ENCODE measurements around the gene ZCWPW1.

ZCWPW1 gene

GRCh38 chr7:100419660-100420226, 8.8 kb downstream of the ZCWPW1 start:
- DNase-seq = no peak
- Histone ChIP-seq H3K27me3 (replicated peaks; ENCODE audit: control insufficient read depth, insufficient read depth, low read length, poor library complexity, severe bottlenecking) (no peaks in the 10 kb centered on the region), H3K4me1 (ENCODE audit: control insufficient read depth, insufficient read depth, low read length, poor library complexity, severe bottlenecking) (no peaks in the 10 kb centered on the region), H3K4me3 (ENCODE audit: insufficient read depth, low read depth, low read length, poor library complexity, severe bottlenecking) (no peak overlapping the region), H3K9me3 (ENCODE audit: control insufficient read depth, low read length) (no peaks in the 10 kb centered on the region), H3K27ac (ENCODE audit: insufficient read depth, low read length, poor library complexity, severe bottlenecking) (no peak overlapping the region), H3K36me3 (ENCODE audit: control insufficient read depth, insufficient read depth, low read length) (no peaks in the 10 kb centered on the region)

GRCh38 chr7:100418930-100419659, 9.4 kb downstream of the ZCWPW1 start:
- Histone ChIP-seq H3K36me3 (ENCODE audit: control insufficient read depth, insufficient read depth, low read length) (no peaks in the 10 kb centered on the region), H3K4me3 (ENCODE audit: insufficient read depth, low read depth, low read length, poor library complexity, severe bottlenecking) (no peak overlapping the region), H3K9me3 (ENCODE audit: control insufficient read depth, low read length) (no peaks in the 10 kb centered on the region), H3K27ac (ENCODE audit: insufficient read depth, low read length, poor library complexity, severe bottlenecking) (no peak overlapping the region), H3K27me3 (replicated peaks; ENCODE audit: control insufficient read depth, insufficient read depth, low read length, poor library complexity, severe bottlenecking) (no peaks in the 10 kb centered on the region), H3K4me1 (ENCODE audit: control insufficient read depth, insufficient read depth, low read length, poor library complexity, severe bottlenecking) (no peaks in the 10 kb centered on the region)
- no peak for DNase-seq

GRCh38 chr7:100415448-100415847, 13.1 kb downstream of the ZCWPW1 start:
- Histone ChIP-seq H3K4me3 (ENCODE audit: insufficient read depth, low read depth, low read length, poor library complexity, severe bottlenecking) (no peak overlapping the region), H3K36me3 (ENCODE audit: control insufficient read depth, insufficient read depth, low read length) (no peaks in the 10 kb centered on the region), H3K27me3 (replicated peaks; ENCODE audit: control insufficient read depth, insufficient read depth, low read length, poor library complexity, severe bottlenecking) (no peaks in the 10 kb centered on the region), H3K4me1 (ENCODE audit: control insufficient read depth, insufficient read depth, low read length, poor library complexity, severe bottlenecking) (no peaks in the 10 kb centered on the region), H3K9me3 (ENCODE audit: control insufficient read depth, low read length) (no peaks in the 10 kb centered on the region), H3K27ac (ENCODE audit: insufficient read depth, low read length, poor library complexity, severe bottlenecking) (no peak overlapping the region)
- DNase-seq = no peak

DNA sequence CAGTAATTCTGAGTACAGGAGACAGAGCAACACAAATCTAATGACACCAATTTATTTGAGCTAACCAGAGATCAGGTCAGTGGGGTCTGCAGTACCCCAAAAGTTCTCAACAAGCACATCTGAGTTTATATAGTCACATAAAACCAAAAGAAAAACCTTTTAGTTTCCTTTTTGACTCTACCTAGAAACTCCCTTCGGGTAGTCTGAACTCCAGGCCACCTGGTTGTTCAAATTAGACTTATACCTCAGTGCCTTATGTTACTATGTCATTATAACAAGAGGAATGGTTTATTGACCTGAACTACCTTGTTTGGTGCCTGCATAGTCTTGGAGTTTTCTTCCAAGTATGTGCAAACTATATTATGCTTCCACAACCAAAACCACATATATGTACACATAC, 14.6 kb downstream of the ZCWPW1 start:
- no peaks in the 10 kb centered on the region for H3K4me1 ChIP-seq (ENCODE audit: control insufficient read depth, insufficient read depth, low read length, poor library complexity, severe bottlenecking)
- H3K36me3 ChIP-seq (ENCODE audit: control insufficient read depth, insufficient read depth, low read length) = no peaks in the 10 kb centered on the region
- H3K27ac ChIP-seq (ENCODE audit: insufficient read depth, low read length, poor library complexity, severe bottlenecking) = no peak overlapping the region
- H3K4me3 ChIP-seq (ENCODE audit: insufficient read depth, low read depth, low read length, poor library complexity, severe bottlenecking) = no peak overlapping the region
- H3K9me3 ChIP-seq (ENCODE audit: control insufficient read depth, low read length) = no peaks in the 10 kb centered on the region
- no peak for DNase-seq
- no peaks in the 10 kb centered on the region for H3K27me3 ChIP-seq (replicated peaks; ENCODE audit: control insufficient read depth, insufficient read depth, low read length, poor library complexity, severe bottlenecking)

DNA sequence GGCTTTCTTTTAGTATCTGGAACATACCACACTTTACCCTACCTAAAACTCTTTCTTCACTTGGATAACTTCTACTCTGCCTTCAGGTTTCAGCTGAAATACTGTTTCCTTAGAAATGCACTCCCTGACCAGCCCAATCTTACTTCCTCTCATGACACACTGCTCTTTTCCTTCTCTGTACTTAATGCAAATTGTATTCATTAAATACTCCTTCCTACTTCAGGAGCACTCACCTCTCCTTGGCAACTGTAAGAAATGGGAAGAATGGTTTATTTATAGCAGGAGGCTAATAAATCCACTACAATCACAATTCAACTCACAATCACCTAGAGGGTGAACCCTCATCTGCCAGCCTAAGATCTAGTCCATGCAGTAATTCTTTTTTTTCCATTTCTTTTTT, 15.2 kb downstream of the ZCWPW1 start:
- no peaks in the 10 kb centered on the region for H3K4me1 ChIP-seq (ENCODE audit: control insufficient read depth, insufficient read depth, low read length, poor library complexity, severe bottlenecking)
- no peak overlapping the region for H3K4me3 ChIP-seq (ENCODE audit: insufficient read depth, low read depth, low read length, poor library complexity, severe bottlenecking)
- H3K27me3 ChIP-seq (replicated peaks; ENCODE audit: control insufficient read depth, insufficient read depth, low read length, poor library complexity, severe bottlenecking) = no peaks in the 10 kb centered on the region
- H3K9me3 ChIP-seq (ENCODE audit: control insufficient read depth, low read length) = no peaks in the 10 kb centered on the region
- no peak for DNase-seq
- no peaks in the 10 kb centered on the region for H3K36me3 ChIP-seq (ENCODE audit: control insufficient read depth, insufficient read depth, low read length)
- H3K27ac ChIP-seq (ENCODE audit: insufficient read depth, low read length, poor library complexity, severe bottlenecking) = no peak overlapping the region

DNA sequence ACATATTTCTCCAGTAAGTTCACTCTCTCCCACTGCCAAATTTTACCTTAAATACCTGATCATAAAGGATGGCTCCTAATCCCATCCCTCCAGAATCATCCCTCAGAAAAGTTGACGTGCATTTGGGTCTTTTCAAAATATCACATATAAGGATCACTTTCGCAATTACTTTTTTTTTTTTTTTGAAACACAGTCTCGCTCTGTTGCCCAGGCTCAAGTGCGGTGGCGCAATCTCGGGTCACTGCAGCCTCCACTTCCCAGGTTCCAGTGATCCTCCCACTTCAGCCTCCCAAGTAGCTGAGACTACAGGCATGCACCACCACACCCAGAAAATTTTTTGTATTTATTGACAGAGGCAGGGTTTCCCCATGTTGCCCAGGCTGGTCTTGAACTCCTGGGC, 17.4 kb downstream of the ZCWPW1 start:
- no peaks in the 10 kb centered on the region for H3K9me3 ChIP-seq (ENCODE audit: control insufficient read depth, low read length)
- H3K27me3 ChIP-seq (replicated peaks; ENCODE audit: control insufficient read depth, insufficient read depth, low read length, poor library complexity, severe bottlenecking) = no peaks in the 10 kb centered on the region
- no peak for DNase-seq
- H3K27ac ChIP-seq (ENCODE audit: insufficient read depth, low read length, poor library complexity, severe bottlenecking) = no peak overlapping the region
- no peaks in the 10 kb centered on the region for H3K4me1 ChIP-seq (ENCODE audit: control insufficient read depth, insufficient read depth, low read length, poor library complexity, severe bottlenecking)
- H3K36me3 ChIP-seq (ENCODE audit: control insufficient read depth, insufficient read depth, low read length) = no peaks in the 10 kb centered on the region
- H3K4me3 ChIP-seq (ENCODE audit: insufficient read depth, low read depth, low read length, poor library complexity, severe bottlenecking) = no peak overlapping the region

- H3K27ac ChIP-seq (ENCODE audit: insufficient read depth, low read length, poor library complexity, severe bottlenecking) = no peak overlapping the region
- DNase-seq = no peak
- no peak overlapping the region for H3K4me3 ChIP-seq (ENCODE audit: insufficient read depth, low read depth, low read length, poor library complexity, severe bottlenecking)
- H3K4me1 ChIP-seq (ENCODE audit: control insufficient read depth, insufficient read depth, low read length, poor library complexity, severe bottlenecking) = no peaks in the 10 kb centered on the region
- H3K27me3 ChIP-seq (replicated peaks; ENCODE audit: control insufficient read depth, insufficient read depth, low read length, poor library complexity, severe bottlenecking) = no peaks in the 10 kb centered on the region
- no peaks in the 10 kb centered on the region for H3K9me3 ChIP-seq (ENCODE audit: control insufficient read depth, low read length)
- no peaks in the 10 kb centered on the region for H3K36me3 ChIP-seq (ENCODE audit: control insufficient read depth, insufficient read depth, low read length)
These were observed 21.0 kb downstream of the ZCWPW1 start for GRCh38 chr7:100407285-100408180.

- Histone ChIP-seq H3K4me1 (ENCODE audit: control insufficient read depth, insufficient read depth, low read length, poor library complexity, severe bottlenecking) (no peaks in the 10 kb centered on the region), H3K36me3 (ENCODE audit: control insufficient read depth, insufficient read depth, low read length) (no peaks in the 10 kb centered on the region), H3K27me3 (replicated peaks; ENCODE audit: control insufficient read depth, insufficient read depth, low read length, poor library complexity, severe bottlenecking) (no peaks in the 10 kb centered on the region), H3K9me3 (ENCODE audit: control insufficient read depth, low read length) (no peaks in the 10 kb centered on the region), H3K4me3 (ENCODE audit: insufficient read depth, low read depth, low read length, poor library complexity, severe bottlenecking) (no peak overlapping the region), H3K27ac (ENCODE audit: insufficient read depth, low read length, poor library complexity, severe bottlenecking) (no peak overlapping the region)
- no peak for DNase-seq
These were observed 21.7 kb downstream of the ZCWPW1 start for GRCh38 chr7:100406767-100407166.

DNA sequence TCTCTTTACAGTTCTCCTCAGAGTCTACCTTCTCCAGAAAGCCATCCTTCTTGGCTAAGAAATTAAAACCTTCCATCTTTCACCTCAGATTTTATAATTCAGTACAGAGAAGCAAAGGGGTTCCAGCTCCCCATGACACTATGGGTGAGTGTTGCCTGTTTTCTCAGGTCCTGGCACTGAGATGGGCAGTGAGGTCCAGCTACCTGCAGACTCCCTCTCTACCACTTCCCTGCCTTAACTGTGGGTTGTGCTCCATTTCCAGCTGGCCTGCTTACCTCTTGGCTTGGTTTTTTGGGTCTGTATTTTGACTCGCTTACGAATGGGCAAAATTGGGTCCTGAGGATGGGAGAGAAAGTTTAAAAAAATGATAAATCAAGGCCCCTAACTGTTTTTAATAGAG, 26.3 kb downstream of the ZCWPW1 start:
- Histone ChIP-seq H3K27ac (ENCODE audit: insufficient read depth, low read length, poor library complexity, severe bottlenecking) (no peak overlapping the region), H3K27me3 (replicated peaks; ENCODE audit: control insufficient read depth, insufficient read depth, low read length, poor library complexity, severe bottlenecking) (no peaks in the 10 kb centered on the region), H3K9me3 (ENCODE audit: control insufficient read depth, low read length) (no peaks in the 10 kb centered on the region), H3K36me3 (ENCODE audit: control insufficient read depth, insufficient read depth, low read length) (no peaks in the 10 kb centered on the region), H3K4me1 (ENCODE audit: control insufficient read depth, insufficient read depth, low read length, poor library complexity, severe bottlenecking) (no peaks in the 10 kb centered on the region), H3K4me3 (ENCODE audit: insufficient read depth, low read depth, low read length, poor library complexity, severe bottlenecking) (no peak overlapping the region)
- DNase-seq = no peak

DNA sequence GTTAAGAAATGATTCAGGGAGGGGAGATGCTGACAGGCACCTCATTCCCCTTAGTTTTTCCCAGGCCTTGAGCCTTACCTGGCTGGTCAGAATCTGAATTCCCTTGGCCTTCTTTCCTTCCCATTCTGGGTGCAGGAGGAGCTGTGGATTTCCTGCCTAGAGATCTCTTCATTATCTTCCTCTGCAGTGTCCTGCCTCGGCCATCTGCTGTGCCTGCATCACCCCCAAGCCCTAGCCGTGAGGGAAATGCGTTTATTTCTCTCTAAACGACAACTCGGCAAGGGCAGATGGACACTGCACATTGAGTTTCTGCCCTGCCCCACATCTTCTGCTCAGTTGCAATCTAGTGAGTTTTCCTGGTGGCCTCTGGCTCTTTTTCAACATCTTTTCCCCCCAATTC, 26.7 kb downstream of the ZCWPW1 start:
- Histone ChIP-seq H3K4me3 (ENCODE audit: insufficient read depth, low read depth, low read length, poor library complexity, severe bottlenecking) (no peak overlapping the region), H3K36me3 (ENCODE audit: control insufficient read depth, insufficient read depth, low read length) (no peaks in the 10 kb centered on the region), H3K27me3 (replicated peaks; ENCODE audit: control insufficient read depth, insufficient read depth, low read length, poor library complexity, severe bottlenecking) (no peaks in the 10 kb centered on the region), H3K9me3 (ENCODE audit: control insufficient read depth, low read length) (no peaks in the 10 kb centered on the region), H3K4me1 (ENCODE audit: control insufficient read depth, insufficient read depth, low read length, poor library complexity, severe bottlenecking) (no peaks in the 10 kb centered on the region), H3K27ac (ENCODE audit: insufficient read depth, low read length, poor library complexity, severe bottlenecking) (no peak overlapping the region)
- no peak for DNase-seq
